Measurements from ENCODE around the gene ADAM17. TPM values are rescaled to one million over a fixed set of nuclear protein-coding genes. Genes with fewer than 3 reads are reported as not detected.

Gene ADAM17
- total and polyA plus RNA-seq, 2 of the 13 experiments (the other 11 are each of a cell fraction or from before 2014, with no cell fraction given) = 6.5 to 33.4 TPM

- TF ChIP-seq NR2F1 (CRISPR knock-in tag; IDR thresholded peaks at IDR 0.05) = peak; percentile 68 to 80
- no peak for TF ChIP-seq PCBP2 (optimal IDR thresholded peaks at IDR 0.05; ENCODE audit: low read depth, low read length, poor library complexity, severe bottlenecking)
- TF ChIP-seq, protein P1, sequence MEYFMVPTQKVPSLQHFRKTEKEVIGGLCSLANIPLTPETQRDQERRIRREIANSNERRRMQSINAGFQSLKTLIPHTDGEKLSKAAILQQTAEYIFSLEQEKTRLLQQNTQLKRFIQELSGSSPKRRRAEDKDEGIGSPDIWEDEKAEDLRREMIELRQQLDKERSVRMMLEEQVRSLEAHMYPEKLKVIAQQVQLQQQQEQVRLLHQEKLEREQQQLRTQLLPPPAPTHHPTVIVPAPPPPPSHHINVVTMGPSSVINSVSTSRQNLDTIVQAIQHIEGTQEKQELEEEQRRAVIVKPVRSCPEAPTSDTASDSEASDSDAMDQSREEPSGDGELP (IDR thresholded peaks at IDR 0.05; ENCODE audit: borderline replicate concordance, low read depth) = peak; percentile 78; the same call in 1 of the 2 replicates
- 0 out of 2 replicates have a peak, but pooled peaks have one; percentile 8 for TF ChIP-seq ZNF687 (CRISPR knock-in tag; IDR thresholded peaks at IDR 0.05)
- TF ChIP-seq SP5 (CRISPR knock-in tag; IDR thresholded peaks at IDR 0.05; ENCODE audit: borderline replicate concordance, low read depth) = peak; percentile 61; the same call in 1 of the 2 replicates
- TF ChIP-seq ZNF564 (CRISPR knock-in tag; IDR thresholded peaks at IDR 0.05) = no peak
- no peak for TF ChIP-seq TBX3 (IDR thresholded peaks at IDR 0.05; ENCODE audit: borderline replicate concordance)
- TF ChIP-seq, protein P2, sequence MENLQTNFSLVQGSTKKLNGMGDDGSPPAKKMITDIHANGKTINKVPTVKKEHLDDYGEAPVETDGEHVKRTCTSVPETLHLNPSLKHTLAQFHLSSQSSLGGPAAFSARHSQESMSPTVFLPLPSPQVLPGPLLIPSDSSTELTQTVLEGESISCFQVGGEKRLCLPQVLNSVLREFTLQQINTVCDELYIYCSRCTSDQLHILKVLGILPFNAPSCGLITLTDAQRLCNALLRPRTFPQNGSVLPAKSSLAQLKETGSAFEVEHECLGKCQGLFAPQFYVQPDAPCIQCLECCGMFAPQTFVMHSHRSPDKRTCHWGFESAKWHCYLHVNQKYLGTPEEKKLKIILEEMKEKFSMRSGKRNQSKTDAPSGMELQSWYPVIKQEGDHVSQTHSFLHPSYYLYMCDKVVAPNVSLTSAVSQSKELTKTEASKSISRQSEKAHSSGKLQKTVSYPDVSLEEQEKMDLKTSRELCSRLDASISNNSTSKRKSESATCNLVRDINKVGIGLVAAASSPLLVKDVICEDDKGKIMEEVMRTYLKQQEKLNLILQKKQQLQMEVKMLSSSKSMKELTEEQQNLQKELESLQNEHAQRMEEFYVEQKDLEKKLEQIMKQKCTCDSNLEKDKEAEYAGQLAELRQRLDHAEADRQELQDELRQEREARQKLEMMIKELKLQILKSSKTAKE (CRISPR knock-in tag; IDR thresholded peaks at IDR 0.05; ENCODE audit: borderline replicate concordance) = 0 out of 2 replicates have a peak, but pooled peaks have one; percentile 38
- TF ChIP-seq SNRNP70 (IDR thresholded peaks at IDR 0.05; ENCODE audit: low read depth, low read length) = no peak
- TF ChIP-seq BRF2 (CRISPR knock-in tag; IDR thresholded peaks at IDR 0.05) = no peak
- TF ChIP-seq ZFP36L1 (CRISPR knock-in tag; IDR thresholded peaks at IDR 0.05) = no peak
- TF ChIP-seq GATAD1 (CRISPR knock-in tag; IDR thresholded peaks at IDR 0.05) = no peak
- peak; percentile 87 for TF ChIP-seq CEBPB (IDR thresholded peaks at IDR 0.05; ENCODE audit: borderline replicate concordance, low read depth, low read length)
- no peak for TF ChIP-seq POLR2G (IDR thresholded peaks at IDR 0.05; ENCODE audit: low read depth, low read length)
- TF ChIP-seq ZNF556 (CRISPR knock-in tag; IDR thresholded peaks at IDR 0.05; ENCODE audit: borderline replicate concordance) = no peak
- TF ChIP-seq NCOA2 (CRISPR knock-in tag; IDR thresholded peaks at IDR 0.05) = no peak
Measured at GRCh38 chr2:9578467-9579235, 23.0 kb upstream of the ADAM17 start (continued).
